Liver (tissue), 9 donors: ENCODE data around the gene HOXD9. TPM values are rescaled to one million over a fixed set of nuclear protein-coding genes. Genes with fewer than 3 reads are reported as not detected.

ENCODE experiments used
- DNase-seq: peaks from one replicate; pipeline ENCODE4 v3.0.0-alpha.2; 2017; ENCODE audit warnings: low spot score
- H3K27ac ChIP-seq, 2 donors: one replicate each; pipeline ENCODE4 v1.7.0; 2013; ENCODE audit warnings: inconsistent platforms in 2 of 2, low read length in 2 of 2, control low read depth in 1 of 2, low read depth in 1 of 2, mild to moderate bottlenecking in 1 of 2
- H3K27me3 ChIP-seq, 4 donors: one replicate each; pipeline versions ENCODE4 v1.6.1 to v1.7.0; 2013; ENCODE audit warnings: low read length in 3 of 4, inconsistent platforms in 1 of 4, mild to moderate bottlenecking in 1 of 4, moderate library complexity in 1 of 4; ENCODE audit not compliant: control insufficient read depth in 4 of 4, insufficient read depth in 4 of 4
- H3K36me3 ChIP-seq, 4 donors: one replicate each; pipeline versions ENCODE4 v1.6.1 to v1.7.0; 2013; ENCODE audit warnings: low read length in 3 of 4, mild to moderate bottlenecking in 3 of 4, low read depth in 1 of 4, moderate library complexity in 1 of 4; ENCODE audit not compliant: control insufficient read depth in 4 of 4, insufficient read depth in 3 of 4
- H3K4me1 ChIP-seq, 4 donors: one replicate each; pipeline versions ENCODE4 v1.6.1 to v1.7.0; 2013; ENCODE audit warnings: low read length in 3 of 4, mild to moderate bottlenecking in 3 of 4, moderate library complexity in 1 of 4; ENCODE audit not compliant: control insufficient read depth in 4 of 4, insufficient read depth in 4 of 4
- H3K4me3 ChIP-seq, 3 donors: one replicate each; pipeline versions ENCODE4 v1.6.1 to v1.7.0; 2013; ENCODE audit warnings: low read length in 3 of 3, control low read depth in 1 of 3, low read depth in 1 of 3, mild to moderate bottlenecking in 1 of 3
- H3K9ac ChIP-seq, 2 donors: one replicate each; pipeline ENCODE4 v1.7.0; 2013; ENCODE audit warnings: low read length in 2 of 2, mild to moderate bottlenecking in 2 of 2, moderate library complexity in 2 of 2, control low read depth in 1 of 2, low read depth in 1 of 2
- H3K9me3 ChIP-seq, 4 donors: one replicate each; pipeline versions ENCODE4 v1.6.1 to v1.7.0; 2013; ENCODE audit warnings: low read length in 3 of 4; ENCODE audit not compliant: control insufficient read depth in 4 of 4
- CTCF ChIP-seq: fragments of 150-350 bp; IDR thresholded peaks from 2 replicates; pipeline ENCODE4 v1.5.1; 2017; ENCODE audit warnings: improper control_type of control experiment, low read depth, low read length; ENCODE audit not compliant: missing input control
- EGR1 ChIP-seq, 2 donors: IDR thresholded peaks; 2 replicates each; pipeline ENCODE4 v1.6.1; 2016 to 2018; ENCODE audit warnings: antibody characterized with exemption in 2 of 2, low read depth in 2 of 2
- FOXA1 ChIP-seq: IDR thresholded peaks from 2 replicates; pipeline ENCODE4 v1.6.1; 2016; ENCODE audit warnings: antibody characterized with exemption
- FOXA2 ChIP-seq: IDR thresholded peaks from 2 replicates; pipeline ENCODE4 v1.6.1; 2016; ENCODE audit warnings: antibody characterized with exemption
- GABPA ChIP-seq, 2 donors: IDR thresholded peaks in 1 of 2; conservative IDR thresholded peaks in 1 of 2; 2 replicates each; pipeline ENCODE4 v1.6.1; 2016; ENCODE audit warnings: antibody characterized with exemption in 2 of 2, mild to moderate bottlenecking in 1 of 2, moderate library complexity in 1 of 2
- HNF4A ChIP-seq, 2 donors: conservative IDR thresholded peaks; 2 replicates each; pipeline ENCODE4 v1.6.1; 2016; ENCODE audit warnings: antibody characterized with exemption in 2 of 2, mild to moderate bottlenecking in 2 of 2
- HNF4G ChIP-seq: IDR thresholded peaks from 2 replicates; pipeline ENCODE4 v1.6.1; 2016; ENCODE audit warnings: antibody characterized with exemption
- JUND ChIP-seq, 2 donors: IDR thresholded peaks; 2 replicates each; pipeline ENCODE4 v1.6.1; 2016; ENCODE audit warnings: antibody characterized with exemption in 2 of 2
- MAX ChIP-seq: IDR thresholded peaks from 2 replicates; pipeline ENCODE4 v1.6.1; 2016; ENCODE audit warnings: antibody characterized with exemption
- NR2F2 ChIP-seq: IDR thresholded peaks from 2 replicates; pipeline ENCODE4 v1.6.1; 2016; ENCODE audit warnings: antibody characterized with exemption
- RAD21 ChIP-seq, 2 donors: IDR thresholded peaks; 2 replicates each; pipeline ENCODE4 v1.6.1; 2016; ENCODE audit warnings: antibody characterized with exemption in 2 of 2, mild to moderate bottlenecking in 2 of 2
- REST ChIP-seq: IDR thresholded peaks from 2 replicates; pipeline ENCODE4 v1.6.1; 2016; ENCODE audit warnings: antibody characterized with exemption, mild to moderate bottlenecking
- RXRA ChIP-seq, 2 donors: IDR thresholded peaks; 2 replicates each; pipeline ENCODE4 v1.6.1; 2017 to 2018; ENCODE audit warnings: antibody characterized with exemption in 2 of 2, mild to moderate bottlenecking in 1 of 2
- SP1 ChIP-seq: IDR thresholded peaks from 2 replicates; pipeline ENCODE4 v1.6.1; 2018; ENCODE audit warnings: antibody characterized with exemption, mild to moderate bottlenecking
- TAF1 ChIP-seq: conservative IDR thresholded peaks from 2 replicates; pipeline ENCODE4 v1.6.1; 2016; ENCODE audit warnings: antibody characterized with exemption, mild to moderate bottlenecking
- YY1 ChIP-seq: IDR thresholded peaks from 2 replicates; pipeline ENCODE4 v1.6.1; 2016; ENCODE audit warnings: antibody characterized with exemption, mild to moderate bottlenecking
- whole genome bisulfite sequencing: extraction: QIAGEN DNeasy Blood & Tissue Kit; methylation state at CpG from one replicate; pipeline ENCODE4 v1.1.7; 2013; 5-methylcytosine and 5-hydroxymethylcytosine counted together
- polyA plus RNA-seq, 2 donors: library from polyadenylated mRNA; stranded (reverse) in 1 of 2; unstranded in 1 of 2; fragments of 200-250 nt in 1 of 2; fragments of >200 nt in 1 of 2; fragmentation: Nextera tagmentation in 1 of 2; extraction: Ambion mirVana in 1 of 2; gene quantifications; one replicate each; pipeline versions ENCODE4 v1.2.1 to v1.2.3, GENCODE V29; 2013 to 2015
- total RNA-seq, 2 donors: library from RNA; depleted of rRNA; stranded (reverse); fragments of >200 nt; gene quantifications; one replicate each; pipeline ENCODE4 v1.2.3, GENCODE V29; 2014
- TF ChIP-seq, protein P1 (sequence below): IDR thresholded peaks from 2 replicates; pipeline ENCODE4 v1.6.1; 2016; ENCODE audit warnings: antibody characterized with exemption
- TF ChIP-seq, protein P2 (sequence below): IDR thresholded peaks from 2 replicates; pipeline ENCODE4 v1.6.1; 2016; ENCODE audit warnings: antibody characterized with exemption
- donor health status: healthy.
- donor health status: healthy.
- donor health status: healthy.
- donor health status: healthy.
- donor health status: healthy.

The HOXD9 gene
- total and polyA plus RNA-seq, 4 donors: 0.07 TPM; not detected in 3

GRCh38 chr2:176171351-176172006 is 49.0 kb downstream of the HOXD9 start (continued):
- TF ChIP-seq, protein P1, sequence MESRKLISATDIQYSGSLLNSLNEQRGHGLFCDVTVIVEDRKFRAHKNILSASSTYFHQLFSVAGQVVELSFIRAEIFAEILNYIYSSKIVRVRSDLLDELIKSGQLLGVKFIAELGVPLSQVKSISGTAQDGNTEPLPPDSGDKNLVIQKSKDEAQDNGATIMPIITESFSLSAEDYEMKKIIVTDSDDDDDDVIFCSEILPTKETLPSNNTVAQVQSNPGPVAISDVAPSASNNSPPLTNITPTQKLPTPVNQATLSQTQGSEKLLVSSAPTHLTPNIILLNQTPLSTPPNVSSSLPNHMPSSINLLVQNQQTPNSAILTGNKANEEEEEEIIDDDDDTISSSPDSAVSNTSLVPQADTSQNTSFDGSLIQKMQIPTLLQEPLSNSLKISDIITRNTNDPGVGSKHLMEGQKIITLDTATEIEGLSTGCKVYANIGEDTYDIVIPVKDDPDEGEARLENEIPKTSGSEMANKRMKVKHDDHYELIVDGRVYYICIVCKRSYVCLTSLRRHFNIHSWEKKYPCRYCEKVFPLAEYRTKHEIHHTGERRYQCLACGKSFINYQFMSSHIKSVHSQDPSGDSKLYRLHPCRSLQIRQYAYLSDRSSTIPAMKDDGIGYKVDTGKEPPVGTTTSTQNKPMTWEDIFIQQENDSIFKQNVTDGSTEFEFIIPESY: no peak
- TF ChIP-seq MAX: no peak
- TF ChIP-seq JUND (IDR thresholded peaks at IDR 0.05): no peak
- TF ChIP-seq, protein P2, sequence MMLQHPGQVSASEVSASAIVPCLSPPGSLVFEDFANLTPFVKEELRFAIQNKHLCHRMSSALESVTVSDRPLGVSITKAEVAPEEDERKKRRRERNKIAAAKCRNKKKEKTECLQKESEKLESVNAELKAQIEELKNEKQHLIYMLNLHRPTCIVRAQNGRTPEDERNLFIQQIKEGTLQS: no peak
- TF ChIP-seq FOXA2: no peak
- TF ChIP-seq YY1: no peak
- TF ChIP-seq NR2F2: no peak
- TF ChIP-seq EGR1 (IDR thresholded peaks at IDR 0.05; ENCODE audit: low read depth in 2 of 2): no peak

- no peak for DNase-seq
- 15% methylated on average over 60 of the region's 60 CpGs for WGBS
- Histone ChIP-seq H3K4me1 (peaks cover 0 to 9% (median 5%) of the 10 kb centered on the region in 4 donors), H3K27ac (no peak overlapping the region), H3K27me3 (peaks cover under 1 to 39% (median 17%) of the 10 kb centered on the region in 4 donors), H3K9me3 (peaks cover 0 to 10% (median 0%) of the 10 kb centered on the region in 4 donors), H3K9ac (no peak overlapping the region), H3K36me3 (no peaks in the 10 kb centered on the region), H3K4me3 (no peak overlapping the region)
- TF ChIP-seq GABPA (IDR thresholded peaks at IDR 0.05 in 1 of 2, conservative IDR thresholded peaks at IDR 0.05 in 1 of 2) (no peak), NR2F2 (no peak), TAF1 (no peak), HNF4G (no peak), FOXA2 (no peak), REST (no peak), RAD21 (IDR thresholded peaks at IDR 0.05) (no peak), JUND (IDR thresholded peaks at IDR 0.05) (no peak), HNF4A (conservative IDR thresholded peaks at IDR 0.05) (no peak), SP1 (no peak), YY1 (no peak), CTCF (no peak), RXRA (IDR thresholded peaks at IDR 0.05) (no peak), EGR1 (IDR thresholded peaks at IDR 0.05; ENCODE audit: low read depth in 2 of 2) (no peak), FOXA1 (no peak)
- TF ChIP-seq, protein P1: no peak
These were observed 49.7 kb downstream of the HOXD9 start for GRCh38 chr2:176172007-176172894.
